NCI-H1930 (cell line): ENCODE data around the gene APOB.

Experiments
- DNase-seq, 2 experiments: peaks; one replicate each; lab custom pipeline; 2025; lab: John Stamatoyannopoulos, UW

APOB gene

GRCh38 chr2:21019000-21019677 is 24.7 kb downstream of the APOB start:
- DNase-seq: no peak

- DNase-seq: no peak
Measured at GRCh38 chr2:21018290-21018689, 25.6 kb downstream of the APOB start.

GRCh38 chr2:21017748-21018276 is 26.1 kb downstream of the APOB start:
- DNase-seq: no peak

- DNase-seq: no peak
Measured at GRCh38 chr2:21015281-21015645, 28.6 kb downstream of the APOB start.

- no peak for DNase-seq
Measured at GRCh38 chr2:21014364-21015280, 29.3 kb downstream of the APOB start.

GRCh38 chr2:21013043-21013816 is 30.6 kb downstream of the APOB start:
- DNase-seq: no peak

GRCh38 chr2:21012557-21012937 is 31.3 kb downstream of the APOB start:
- no peak for DNase-seq

- no peak for DNase-seq
Measured at GRCh38 chr2:21011876-21012556, 31.9 kb downstream of the APOB start.

GRCh38 chr2:21011453-21011852 is 32.4 kb downstream of the APOB start:
- DNase-seq: no peak

GRCh38 chr2:21010813-21011439 is 32.9 kb downstream of the APOB start:
- DNase-seq: no peak

GRCh38 chr2:21009662-21010225 is 34.1 kb downstream of the APOB start:
- DNase-seq: no peak

GRCh38 chr2:21008790-21009661 is 34.8 kb downstream of the APOB start:
- DNase-seq: no peak

- no peak for DNase-seq
Measured at GRCh38 chr2:21008014-21008789, 35.7 kb downstream of the APOB start.

GRCh38 chr2:21007129-21008013 is 36.5 kb downstream of the APOB start:
- no peak for DNase-seq

GRCh38 chr2:21006423-21007128 is 37.3 kb downstream of the APOB start:
- DNase-seq: no peak

GRCh38 chr2:21005700-21006422 is 38.0 kb downstream of the APOB start:
- DNase-seq: no peak
